GM12872 (cell line): Measurements from ENCODE around the gene TOR4A.

Source experiments
- CTCF ChIP-seq: IDR thresholded peaks from 3 replicates; pipeline ENCODE4 v1.5.1; 2011; ENCODE audit warnings: low read depth, mild to moderate bottlenecking, low read length, moderate library complexity; ENCODE audit not compliant: insufficient read depth

The TOR4A gene

GRCh38 chr9:137277329-137278041 lies at the start of gene TOR4A:
Gene TOR4A, plus strand, starts transcription at chr9:137277726. Its CDS starts 964 bp downstream, at chr9:137278690.
- TF ChIP-seq CTCF, result 0 out of 3 replicates have a peak, but pooled peaks have one; percentile 16

GRCh38 chr9:137227853-137228505 lies 49.5 kb upstream of the TOR4A start:
- TF ChIP-seq CTCF, result no peak

DNA sequence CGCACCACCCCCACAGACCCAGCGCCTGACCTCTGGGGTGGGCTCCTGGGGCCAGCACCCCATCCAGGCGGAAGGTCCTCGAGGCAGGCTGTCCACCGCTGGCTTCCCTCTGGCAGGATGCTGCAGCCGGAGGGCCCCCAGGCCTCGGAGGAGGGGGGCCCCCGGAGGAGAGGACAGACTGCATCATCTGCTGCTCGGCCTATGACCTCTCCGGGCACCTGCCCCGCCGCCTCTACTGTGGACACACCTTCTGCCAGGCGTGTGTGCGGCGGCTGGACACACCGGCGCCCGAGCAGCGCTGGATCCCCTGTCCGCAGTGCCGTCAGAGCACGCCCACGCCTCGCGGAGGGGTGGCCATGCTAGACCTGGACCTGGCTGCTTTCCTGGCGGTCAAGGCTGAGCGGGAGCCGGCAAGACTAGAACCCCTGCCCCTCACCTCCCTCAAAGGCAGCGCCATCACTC lies 49.0 kb upstream of the TOR4A start:
- no peak for TF ChIP-seq CTCF

- no peak for TF ChIP-seq CTCF
These were observed 48.3 kb upstream of the TOR4A start for GRCh38 chr9:137228968-137229896.

- no peak for TF ChIP-seq CTCF
These were observed 47.4 kb upstream of the TOR4A start for GRCh38 chr9:137229903-137230704.

GRCh38 chr9:137230705-137231371 lies 46.7 kb upstream of the TOR4A start, which contains the start of gene SLC34A3:
Gene SLC34A3, plus strand, starts transcription at chr9:137230901. Its CDS starts 802 bp downstream, at chr9:137231703.
- no peak for TF ChIP-seq CTCF
